Endothelial cell of umbilical vein (primary cell): ENCODE data around the gene CCL1. TPM values are rescaled to one million over a fixed set of nuclear protein-coding genes. Genes with fewer than 3 reads are reported as not detected.

Experiments
- BruUV-seq: library from RNA; stranded (reverse); fragments of 400-500 nt; replicated peaks from 2 replicates; lab custom pipeline; 2021; lab: Mats Ljungman, UMichigan
- CTCF ChIA-PET: fragments of 300-600, 350-600 bp; sonication (Branson Sonifier 250); formaldehyde crosslinking; loops from one replicate; lab custom pipeline; 2021; ENCODE audit warnings: antibody characterized with exemption, inconsistent platforms; lab: Charles Lee
- POLR2A ChIA-PET: fragments of 300-600, 350-600 bp; sonication (Branson Sonifier 250); formaldehyde crosslinking; loops from one replicate; lab custom pipeline; 2021; ENCODE audit warnings: antibody characterized with exemption, inconsistent platforms; lab: Charles Lee
- DNase-seq: peaks from one replicate; pipeline ENCODE4 v3.0.0-alpha.2; 2011; ENCODE audit warnings: low read depth, low spot score
- FAIRE-seq: peaks from 2 replicates; lab custom pipeline; 2011; peaks lifted over from hg19 to GRCh38; lab: Jason Lieb, UNC
- H2AFZ ChIP-seq: 2 replicates; pipeline ENCODE4 v1.6.0; 2012; ENCODE audit warnings: low read depth, low read length, control low read depth, inconsistent platforms
- H3K27ac ChIP-seq: 2 replicates; pipeline ENCODE4 v1.5.1; 2011; ENCODE audit warnings: low read depth, mild to moderate bottlenecking, control low read depth, low read length, moderate library complexity; ENCODE audit not compliant: insufficient read depth
- H3K27me3 ChIP-seq, 2 experiments: 2 replicates each; pipeline versions ENCODE4 v1.6.0 to v1.6.1; 2011; ENCODE audit warnings: low read length in 2 of 2, mixed read lengths in 1 of 2; ENCODE audit not compliant: control insufficient read depth in 2 of 2, insufficient read depth in 2 of 2
- H3K36me3 ChIP-seq, 2 experiments: 2 replicates in 1 of 2; 3 replicates in 1 of 2; pipeline ENCODE4 v1.5.1; 2011; ENCODE audit warnings: low read length in 2 of 2, mild to moderate bottlenecking in 1 of 2, moderate library complexity in 1 of 2; ENCODE audit not compliant: control insufficient read depth in 2 of 2, insufficient read depth in 2 of 2; ENCODE audit errors: extremely low read depth in 1 of 2
- H3K4me1 ChIP-seq: 3 replicates; pipeline ENCODE4 v1.5.1; 2011; ENCODE audit warnings: mild to moderate bottlenecking, low read length; ENCODE audit not compliant: control insufficient read depth, insufficient read depth; ENCODE audit errors: extremely low read depth
- H3K4me2 ChIP-seq: 2 replicates; pipeline ENCODE4 v1.6.1; 2011; ENCODE audit warnings: low read length, control low read depth, mixed read lengths; ENCODE audit not compliant: insufficient read depth
- H3K4me3 ChIP-seq, 3 experiments: fragments of 200-600 bp in 1 of 3; sonication (generic), shearing (Covaris generic) in 1 of 3; replicated peaks in 1 of 3; 2 replicates each; pipeline ENCODE4 v1.5.1; 2011 to 2016; ENCODE audit warnings: control low read depth in 3 of 3, low read length in 3 of 3, mild to moderate bottlenecking in 2 of 3, inconsistent platforms in 1 of 3, low read depth in 1 of 3, moderate library complexity in 1 of 3; ENCODE audit not compliant: insufficient read depth in 1 of 3
- H3K79me2 ChIP-seq: 2 replicates; pipeline ENCODE4 v1.6.0; 2012; ENCODE audit warnings: low read length, inconsistent platforms; ENCODE audit not compliant: control insufficient read depth, insufficient read depth
- H3K9ac ChIP-seq: replicated peaks from 2 replicates; pipeline ENCODE3; 2011; ENCODE audit warnings: low read length, control low read depth; ENCODE audit not compliant: insufficient read depth; ENCODE audit errors: extremely low read depth
- H3K9me1 ChIP-seq: replicated peaks from 3 replicates; pipeline ENCODE4 v1.6.0; 2011; ENCODE audit warnings: mild to moderate bottlenecking, low read length; ENCODE audit not compliant: control insufficient read depth, insufficient read depth; ENCODE audit errors: extremely low read depth
- H3K9me3 ChIP-seq: replicated peaks from 2 replicates; pipeline ENCODE4 v1.5.1; 2012; ENCODE audit warnings: low read length, inconsistent platforms; ENCODE audit not compliant: control insufficient read depth, insufficient read depth
- H4K20me1 ChIP-seq: replicated peaks from 2 replicates; pipeline ENCODE3; 2011; ENCODE audit warnings: mild to moderate bottlenecking, low read length; ENCODE audit not compliant: control insufficient read depth, insufficient read depth; ENCODE audit errors: extremely low read depth
- FOS ChIP-seq: IDR thresholded peaks from 2 replicates; pipeline ENCODE4 v1.6.1; 2011; ENCODE audit warnings: mild to moderate bottlenecking, low read length, moderate library complexity, borderline replicate concordance; ENCODE audit not compliant: insufficient read depth
- GATA2 ChIP-seq: IDR thresholded peaks from 2 replicates; pipeline ENCODE4 v1.7.0; 2011; ENCODE audit warnings: low read depth, mild to moderate bottlenecking, moderate library complexity, mixed read lengths, low read length; ENCODE audit not compliant: insufficient read length, insufficient read depth
- JUN ChIP-seq: IDR thresholded peaks from 2 replicates; pipeline ENCODE4 v1.6.1; 2011; ENCODE audit warnings: borderline replicate concordance, low read depth; ENCODE audit not compliant: insufficient read length, insufficient read depth
- MYC ChIP-seq: IDR thresholded peaks from one replicate; pipeline ENCODE4 v1.6.1; 2011; ENCODE audit warnings: mild to moderate bottlenecking, low read depth, low read length
- dilution Hi-C: fragments of 300-500 bp; cut with MboI; formaldehyde crosslinking; loops from one replicate; pipeline ENCODE4 v1.15.0; 2019; ENCODE audit warnings: low sequenced_read_pairs; ENCODE audit not compliant: extremely low pct_ligation_motif_present
- intact Hi-C: fragments of 100-400 bp; cut with micrococcal nuclease; formaldehyde crosslinking; loops from one replicate; pipeline ENCODE4 v1.10.0; 2022
- polyA plus RNA-seq, 4 experiments: library from polyadenylated mRNA; depleted of rRNA in 3 of 4; stranded (reverse) in 3 of 4; unstranded in 1 of 4; fragments of >200 nt; gene quantifications; 2 replicates each; pipeline versions ENCODE4 v1.2.1 to v1.2.3, GENCODE V29; 2011 to 2012; ENCODE audit warnings: missing spikeins in 1 of 4
- total RNA-seq: library from RNA; stranded (reverse); gene quantifications from 2 replicates; pipeline ENCODE4 v1.2.3, GENCODE V29; 2021
- TF ChIP-seq, protein P1 (sequence below): IDR thresholded peaks from 2 replicates; pipeline ENCODE4 v1.6.1; 2011; ENCODE audit not compliant: insufficient read depth, insufficient read length
- TF ChIP-seq, protein P2 (sequence below), 2 donors: IDR thresholded peaks; 1 replicate in 1 of 2; 2 replicates in 1 of 2; pipeline ENCODE4 v1.5.1; 2011; ENCODE audit warnings: low read length in 2 of 2, mild to moderate bottlenecking in 2 of 2, moderate library complexity in 2 of 2, control low read depth in 1 of 2, inconsistent platforms in 1 of 2, low read depth in 1 of 2; ENCODE audit not compliant: insufficient read depth in 1 of 2; ENCODE audit errors: extremely low read depth in 1 of 2

CCL1 gene
- total and polyA plus RNA-seq, 2 donors (not counting 3 experiments of a cell fraction or from before 2014, with no cell fraction given): not detected

DNA sequence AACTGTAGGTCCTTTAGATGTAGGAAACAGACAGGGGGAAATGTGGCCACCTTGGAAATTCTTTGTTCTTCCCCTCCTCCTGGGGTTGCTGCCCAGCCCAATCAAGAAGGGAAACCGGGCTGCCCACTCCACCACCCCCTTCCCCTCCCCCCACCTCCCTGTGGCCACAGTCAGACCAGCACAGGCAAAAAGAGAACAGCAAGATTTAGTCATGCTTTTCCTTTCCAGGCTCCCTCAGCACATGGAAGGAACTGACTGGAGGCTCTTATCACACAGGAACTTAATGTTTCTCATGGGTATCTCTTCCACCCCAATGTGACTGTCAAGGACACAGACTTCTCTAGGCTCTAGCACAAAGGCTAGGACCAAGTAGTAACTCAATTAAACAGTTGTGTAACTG, 3.0 kb upstream of the CCL1 start:
- no TSS peak for BruUV-seq
- Histone ChIP-seq H3K9me3 (no peaks in the 10 kb centered on the region), H3K9ac (no peak overlapping the region), H3K4me1 (peaks cover 11% of the 10 kb centered on the region), H3K27me3 (no peaks in the 10 kb centered on the region), H2AFZ (no peak overlapping the region), H4K20me1 (no peaks in the 10 kb centered on the region), H3K27ac (no peak overlapping the region), H3K4me2 (no peak overlapping the region), H3K36me3 (no peaks in the 10 kb centered on the region), H3K79me2 (no peaks in the 10 kb centered on the region), H3K9me1 (no peaks in the 10 kb centered on the region), H3K4me3 (no peak overlapping the region)
- DNase-seq (peak; percentile 22), FAIRE-seq (no peak)
- ChIA-PET POLR2A (no interaction called here), CTCF (interaction anchor here (1.0 to 2.6 kb wide), 8 partner anchors 17 to 272 kb away, joined by 3 to 8 read pairs (median 4); no protein-coding TSS in a partner anchor)
- TF ChIP-seq JUN (no peak), GATA2 (peak; percentile 67), FOS (peak; percentile 17), MYC (no peak)
- TF ChIP-seq, protein P1, sequence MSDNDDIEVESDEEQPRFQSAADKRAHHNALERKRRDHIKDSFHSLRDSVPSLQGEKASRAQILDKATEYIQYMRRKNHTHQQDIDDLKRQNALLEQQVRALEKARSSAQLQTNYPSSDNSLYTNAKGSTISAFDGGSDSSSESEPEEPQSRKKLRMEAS: no peak
- TF ChIP-seq, protein P2, sequence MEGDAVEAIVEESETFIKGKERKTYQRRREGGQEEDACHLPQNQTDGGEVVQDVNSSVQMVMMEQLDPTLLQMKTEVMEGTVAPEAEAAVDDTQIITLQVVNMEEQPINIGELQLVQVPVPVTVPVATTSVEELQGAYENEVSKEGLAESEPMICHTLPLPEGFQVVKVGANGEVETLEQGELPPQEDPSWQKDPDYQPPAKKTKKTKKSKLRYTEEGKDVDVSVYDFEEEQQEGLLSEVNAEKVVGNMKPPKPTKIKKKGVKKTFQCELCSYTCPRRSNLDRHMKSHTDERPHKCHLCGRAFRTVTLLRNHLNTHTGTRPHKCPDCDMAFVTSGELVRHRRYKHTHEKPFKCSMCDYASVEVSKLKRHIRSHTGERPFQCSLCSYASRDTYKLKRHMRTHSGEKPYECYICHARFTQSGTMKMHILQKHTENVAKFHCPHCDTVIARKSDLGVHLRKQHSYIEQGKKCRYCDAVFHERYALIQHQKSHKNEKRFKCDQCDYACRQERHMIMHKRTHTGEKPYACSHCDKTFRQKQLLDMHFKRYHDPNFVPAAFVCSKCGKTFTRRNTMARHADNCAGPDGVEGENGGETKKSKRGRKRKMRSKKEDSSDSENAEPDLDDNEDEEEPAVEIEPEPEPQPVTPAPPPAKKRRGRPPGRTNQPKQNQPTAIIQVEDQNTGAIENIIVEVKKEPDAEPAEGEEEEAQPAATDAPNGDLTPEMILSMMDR (IDR thresholded peaks at IDR 0.05; ENCODE audit: extremely low read depth in 1 of 2, insufficient read depth in 1 of 2, low read depth in 1 of 2, low read length in 2 of 2): no peak
- intact Hi-C loops: no loop called here
- dilution Hi-C loops: no loop called here
